KMS-11 (cell line): ENCODE measurements around the gene XG.

Experiments
- H2AFZ ChIP-seq: fragments of 200-600 bp; sonication (generic); 2 replicates; pipeline ENCODE4 v1.6.1; 2016; ENCODE audit warnings: antibody characterized with exemption, mixed run types, low read depth
- H3K27ac ChIP-seq: fragments of 200-600 bp; sonication (generic); 2 replicates; pipeline ENCODE4 v1.6.1; 2016; ENCODE audit warnings: mild to moderate bottlenecking, mixed run types
- H3K27me3 ChIP-seq: fragments of 200-600 bp; sonication (generic); 2 replicates; pipeline ENCODE4 v1.6.1; 2017; ENCODE audit warnings: mild to moderate bottlenecking, low read depth, mixed run types, moderate library complexity; ENCODE audit not compliant: insufficient read depth
- H3K36me3 ChIP-seq: fragments of 200-600 bp; sonication (generic); 2 replicates; pipeline ENCODE4 v1.6.1; 2017; ENCODE audit warnings: mild to moderate bottlenecking, mixed run types; ENCODE audit not compliant: insufficient read depth
- H3K4me1 ChIP-seq: fragments of 200-600 bp; sonication (generic); 2 replicates; pipeline ENCODE4 v1.6.1; 2016; ENCODE audit warnings: mild to moderate bottlenecking, low read depth, mixed run types; ENCODE audit not compliant: poor library complexity, severe bottlenecking
- H3K4me2 ChIP-seq: fragments of 200-600 bp; sonication (generic); 2 replicates; pipeline ENCODE4 v1.7.0; 2016; ENCODE audit warnings: mild to moderate bottlenecking, mixed run types
- H3K4me3 ChIP-seq: fragments of 200-600 bp; sonication (generic); IDR thresholded peaks from 2 replicates; pipeline ENCODE4 v1.6.1; 2017; ENCODE audit warnings: low read depth, low read length, mixed read lengths; ENCODE audit not compliant: insufficient read depth
- H3K79me2 ChIP-seq: fragments of 200-600 bp; sonication (generic); 2 replicates; pipeline ENCODE4 v1.6.1; 2016; ENCODE audit warnings: low read depth, mixed run types; ENCODE audit not compliant: insufficient read depth
- H3K9ac ChIP-seq: fragments of 200-600 bp; sonication (generic); 2 replicates; pipeline ENCODE4 v1.6.1; 2016; ENCODE audit warnings: mild to moderate bottlenecking, mixed run types
- H4K20me1 ChIP-seq: fragments of 200-600 bp; sonication (generic); 2 replicates; pipeline ENCODE4 v1.6.1; 2016; ENCODE audit warnings: mild to moderate bottlenecking, mixed run types; ENCODE audit not compliant: insufficient read depth
- TF ChIP-seq, protein P1 (sequence below): fragments of 200-600 bp; sonication (generic); conservative IDR thresholded peaks from 2 replicates; pipeline ENCODE4 v1.6.1; 2017; ENCODE audit warnings: low read depth, mild to moderate bottlenecking, antibody characterized with exemption, low read length, moderate library complexity, mixed read lengths

XG gene

DNA sequence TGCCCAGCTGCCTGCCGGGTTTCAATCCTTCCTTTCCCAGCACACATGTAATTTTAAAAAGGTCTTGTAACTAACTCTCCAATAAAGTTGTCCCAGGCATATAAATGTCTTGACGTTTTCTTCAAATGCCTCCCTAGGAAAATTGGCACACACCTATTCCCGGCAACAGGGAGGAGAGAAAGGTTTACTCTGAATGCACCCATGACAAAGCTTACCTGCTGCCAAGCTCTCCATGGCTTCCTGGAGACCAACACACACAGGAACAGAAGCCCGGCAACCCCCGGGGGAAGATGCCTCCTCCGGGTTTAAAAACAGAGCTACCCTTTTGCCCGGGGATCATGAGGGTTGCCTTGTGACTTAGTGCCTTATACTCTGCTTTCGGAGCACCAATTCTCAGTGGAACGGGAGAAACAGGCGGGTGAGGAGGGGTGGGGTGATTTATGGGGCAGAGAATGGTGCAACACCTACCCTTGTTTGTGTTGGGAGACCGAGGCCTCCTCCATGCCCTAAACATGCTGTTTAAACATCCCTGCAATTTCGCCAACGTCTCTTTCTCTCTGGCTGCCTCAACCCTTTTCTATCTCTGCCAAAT is 72.1 kb downstream of the XG start:
- Histone ChIP-seq H3K36me3 (no peaks in the 10 kb centered on the region), H3K27ac (no peak overlapping the region), H3K4me1 (no peaks in the 10 kb centered on the region), H3K4me2 (no peak overlapping the region), H4K20me1 (no peaks in the 10 kb centered on the region), H2AFZ (no peak overlapping the region), H3K9ac (no peak overlapping the region), H3K27me3 (no peaks in the 10 kb centered on the region), H3K4me3 (no peak overlapping the region), H3K79me2 (no peaks in the 10 kb centered on the region)
- TF ChIP-seq, protein P1, sequence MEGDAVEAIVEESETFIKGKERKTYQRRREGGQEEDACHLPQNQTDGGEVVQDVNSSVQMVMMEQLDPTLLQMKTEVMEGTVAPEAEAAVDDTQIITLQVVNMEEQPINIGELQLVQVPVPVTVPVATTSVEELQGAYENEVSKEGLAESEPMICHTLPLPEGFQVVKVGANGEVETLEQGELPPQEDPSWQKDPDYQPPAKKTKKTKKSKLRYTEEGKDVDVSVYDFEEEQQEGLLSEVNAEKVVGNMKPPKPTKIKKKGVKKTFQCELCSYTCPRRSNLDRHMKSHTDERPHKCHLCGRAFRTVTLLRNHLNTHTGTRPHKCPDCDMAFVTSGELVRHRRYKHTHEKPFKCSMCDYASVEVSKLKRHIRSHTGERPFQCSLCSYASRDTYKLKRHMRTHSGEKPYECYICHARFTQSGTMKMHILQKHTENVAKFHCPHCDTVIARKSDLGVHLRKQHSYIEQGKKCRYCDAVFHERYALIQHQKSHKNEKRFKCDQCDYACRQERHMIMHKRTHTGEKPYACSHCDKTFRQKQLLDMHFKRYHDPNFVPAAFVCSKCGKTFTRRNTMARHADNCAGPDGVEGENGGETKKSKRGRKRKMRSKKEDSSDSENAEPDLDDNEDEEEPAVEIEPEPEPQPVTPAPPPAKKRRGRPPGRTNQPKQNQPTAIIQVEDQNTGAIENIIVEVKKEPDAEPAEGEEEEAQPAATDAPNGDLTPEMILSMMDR, result no peak

DNA sequence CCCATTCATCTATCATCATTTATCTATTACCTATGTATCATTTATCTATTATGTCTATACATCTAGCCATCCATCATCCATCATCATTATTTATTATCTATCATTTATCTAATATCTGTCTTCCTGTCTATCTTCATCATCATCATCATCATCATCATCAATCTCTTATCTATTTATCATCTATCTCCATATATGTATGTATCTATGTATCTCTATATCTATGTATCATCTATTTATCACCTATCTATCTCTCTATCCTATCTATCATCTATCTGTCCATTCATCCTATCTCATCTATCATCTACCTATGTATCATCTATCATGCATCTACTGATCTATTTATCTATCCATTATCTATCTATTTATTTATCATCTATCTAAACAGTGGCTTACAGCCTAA is 73.0 kb downstream of the XG start:
- Histone ChIP-seq H3K9ac (no peak overlapping the region), H3K4me3 (no peak overlapping the region), H4K20me1 (no peaks in the 10 kb centered on the region), H3K27me3 (no peaks in the 10 kb centered on the region), H3K4me2 (no peak overlapping the region), H3K4me1 (no peaks in the 10 kb centered on the region), H2AFZ (no peak overlapping the region), H3K27ac (no peak overlapping the region), H3K79me2 (no peaks in the 10 kb centered on the region), H3K36me3 (no peaks in the 10 kb centered on the region)
- TF ChIP-seq, protein P1, result no peak

DNA sequence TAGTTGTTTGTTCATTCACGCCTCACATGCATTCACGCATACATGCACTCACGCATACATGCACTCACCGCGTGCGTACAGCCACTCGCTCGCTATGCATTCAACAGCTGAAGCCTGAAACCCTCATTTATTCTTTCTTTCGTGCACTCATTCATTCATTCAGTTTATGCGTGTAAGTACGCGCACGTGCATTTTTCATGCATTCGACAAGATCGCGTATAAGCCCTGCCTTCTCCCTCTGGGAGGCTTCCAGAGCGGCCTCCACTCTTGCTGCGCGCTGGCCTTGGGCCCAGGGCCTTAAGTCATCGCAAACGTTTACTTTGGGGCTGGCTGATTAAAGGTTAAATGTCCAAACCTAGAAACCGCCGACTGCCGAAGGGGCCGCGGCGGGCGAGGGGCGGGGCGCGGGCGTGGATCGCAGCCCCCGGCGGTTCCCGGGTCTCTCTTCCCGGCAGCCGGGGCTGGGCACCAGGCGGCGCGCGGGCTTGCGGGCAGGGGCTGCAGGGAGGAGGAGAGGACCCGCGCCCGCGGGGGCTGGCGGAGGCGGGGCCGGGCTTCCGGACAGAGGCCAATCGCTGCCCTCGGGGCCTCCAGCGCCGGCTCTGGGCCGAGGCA is 76.6 kb downstream of the XG start, which contains the start of gene GYG2:
Gene GYG2, plus strand, starts transcription at position 587 of the 615 bp plus-strand sequence. CDS start 1,259 bp downstream, outside the sequence.
- Histone ChIP-seq H3K4me3 (no peak within 1 kb of the TSS), H3K27ac (no peak within 1 kb of the TSS), H3K36me3 (no peaks in the 10 kb centered on the region), H3K9ac (no peak within 1 kb of the TSS), H4K20me1 (no peaks in the 10 kb centered on the region), H2AFZ (no peak within 1 kb of the TSS), H3K79me2 (no peaks in the 10 kb centered on the region), H3K4me2 (no peak within 1 kb of the TSS), H3K4me1 (no peaks in the 10 kb centered on the region), H3K27me3 (no peaks in the 10 kb centered on the region)
- TF ChIP-seq, protein P1, result no peak

DNA sequence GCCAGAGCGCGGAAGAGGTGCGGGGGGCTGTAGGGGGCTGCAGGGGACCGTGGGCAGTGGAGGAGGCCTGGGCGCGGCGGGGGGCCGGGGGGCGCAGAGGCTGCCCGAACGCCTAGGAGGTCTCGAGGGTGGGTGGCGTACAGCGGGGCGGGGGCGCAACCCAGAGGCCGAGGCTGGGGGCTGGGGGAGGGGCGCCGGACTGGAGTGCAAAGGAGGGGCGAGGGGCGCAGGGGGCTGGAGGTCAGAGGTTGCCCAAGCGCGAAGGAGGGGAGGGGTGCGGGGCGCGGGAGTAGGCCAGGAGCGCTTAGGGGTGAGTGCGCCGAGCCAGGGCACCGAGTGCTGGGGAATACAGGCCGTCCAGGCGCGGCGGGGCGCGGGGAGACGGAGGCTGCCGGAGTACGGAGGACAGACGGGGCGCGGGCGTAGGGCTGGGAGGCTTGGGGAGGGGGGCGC is 77.1 kb downstream of the XG start:
- H3K27me3 ChIP-seq, result no peaks in the 10 kb centered on the region
- no peak overlapping the region for H3K4me2 ChIP-seq
- no peaks in the 10 kb centered on the region for H3K79me2 ChIP-seq
- no peak overlapping the region for H3K9ac ChIP-seq
- no peak overlapping the region for H3K27ac ChIP-seq
- H3K4me1 ChIP-seq, result no peaks in the 10 kb centered on the region
- H3K36me3 ChIP-seq, result no peaks in the 10 kb centered on the region
- H3K4me3 ChIP-seq, result no peak overlapping the region
- TF ChIP-seq, protein P1, result no peak
- no peaks in the 10 kb centered on the region for H4K20me1 ChIP-seq
- no peak overlapping the region for H2AFZ ChIP-seq
